ENCODE results near the gene RPS21. TPM values are rescaled to one million over a fixed set of nuclear protein-coding genes. Genes with fewer than 3 reads are reported as not detected.
A peak's percentile ranks its signal among the peaks of the same experiment; 100 is the strongest.

Gene RPS21
- polyA plus RNA-seq, 1 donor = 2,139 TPM

GRCh38 chr20:62426699-62427131 lies 39.8 kb downstream of the RPS21 start:
- H3K36me3 ChIP-seq (ENCODE audit: control insufficient read depth, insufficient read depth, low read length) = no peaks in the 10 kb centered on the region
- WGBS (ENCODE audit: insufficient coverage, low lambda C conversion rate) = no CpG with 5 or more reads among the region's 22 CpGs
- peak overlapping the region; percentile 22 for H3K4me3 ChIP-seq (ENCODE audit: low read length)
- peaks cover 80% of the 10 kb centered on the region for H3K4me1 ChIP-seq (ENCODE audit: control insufficient read depth, insufficient read depth, low read length)
- peak overlapping the region; percentile 89 for H3K27ac ChIP-seq (ENCODE audit: low read length)
- DNase-seq = peak in 1 of 2 donors; percentile 76
- H3K27me3 ChIP-seq (ENCODE audit: control insufficient read depth, insufficient read depth, low read length) = no peaks in the 10 kb centered on the region
- H3K9me3 ChIP-seq (ENCODE audit: control insufficient read depth, low read depth, low read length) = no peaks in the 10 kb centered on the region

- no CpG with 5 or more reads among the region's 28 CpGs for WGBS (ENCODE audit: insufficient coverage, low lambda C conversion rate)
- peaks cover 87% of the 10 kb centered on the region for H3K4me1 ChIP-seq (ENCODE audit: control insufficient read depth, insufficient read depth, low read length)
- no peaks in the 10 kb centered on the region for H3K27me3 ChIP-seq (ENCODE audit: control insufficient read depth, insufficient read depth, low read length)
- no peaks in the 10 kb centered on the region for H3K36me3 ChIP-seq (ENCODE audit: control insufficient read depth, insufficient read depth, low read length)
- peak within 1 kb of the TSS; percentile 89 for H3K27ac ChIP-seq (ENCODE audit: low read length)
- peak within 1 kb of the TSS; percentile 22 for H3K4me3 ChIP-seq (ENCODE audit: low read length)
- no peaks in the 10 kb centered on the region for H3K9me3 ChIP-seq (ENCODE audit: control insufficient read depth, low read depth, low read length)
- peak; percentile 82 to 93 for DNase-seq
Measured at GRCh38 chr20:62427172-62428001, 40.5 kb downstream of the RPS21 start, which contains the start of gene RBBP8NL. RBBP8NL (minus strand) TSS chr20:62427539; CDS start chr20:62419647, 7,892 bp downstream.

DNA sequence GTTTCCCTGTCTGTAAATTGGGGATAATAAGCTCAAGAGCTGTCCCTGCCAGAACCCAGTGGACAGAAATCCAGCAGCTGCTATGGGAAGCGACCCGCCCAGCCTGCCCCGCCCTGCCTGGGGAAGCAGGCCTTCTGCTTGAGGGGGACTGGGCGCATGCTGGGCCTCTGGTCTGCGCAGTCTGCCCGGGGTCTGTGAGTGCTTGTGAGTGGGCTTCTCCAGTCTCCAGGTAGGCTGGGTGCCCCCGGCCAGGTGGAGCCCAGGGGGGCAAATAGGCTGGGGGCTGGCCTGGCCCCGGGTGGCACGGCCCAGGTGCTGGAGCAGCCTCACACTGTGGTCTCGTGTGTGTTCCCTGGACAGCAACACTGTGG lies 41.1 kb downstream of the RPS21 start:
- Histone ChIP-seq H3K4me3 (ENCODE audit: low read length) (no peak overlapping the region), H3K36me3 (ENCODE audit: control insufficient read depth, insufficient read depth, low read length) (no peaks in the 10 kb centered on the region), H3K4me1 (ENCODE audit: control insufficient read depth, insufficient read depth, low read length) (peaks cover 88% of the 10 kb centered on the region), H3K27ac (ENCODE audit: low read length) (peak overlapping the region; percentile 89), H3K27me3 (ENCODE audit: control insufficient read depth, insufficient read depth, low read length) (no peaks in the 10 kb centered on the region), H3K9me3 (ENCODE audit: control insufficient read depth, low read depth, low read length) (no peaks in the 10 kb centered on the region)
- WGBS (ENCODE audit: insufficient coverage, low lambda C conversion rate) = no CpG with 5 or more reads among the region's 10 CpGs
- peak in 1 of 2 donors; percentile 59 for DNase-seq

DNA sequence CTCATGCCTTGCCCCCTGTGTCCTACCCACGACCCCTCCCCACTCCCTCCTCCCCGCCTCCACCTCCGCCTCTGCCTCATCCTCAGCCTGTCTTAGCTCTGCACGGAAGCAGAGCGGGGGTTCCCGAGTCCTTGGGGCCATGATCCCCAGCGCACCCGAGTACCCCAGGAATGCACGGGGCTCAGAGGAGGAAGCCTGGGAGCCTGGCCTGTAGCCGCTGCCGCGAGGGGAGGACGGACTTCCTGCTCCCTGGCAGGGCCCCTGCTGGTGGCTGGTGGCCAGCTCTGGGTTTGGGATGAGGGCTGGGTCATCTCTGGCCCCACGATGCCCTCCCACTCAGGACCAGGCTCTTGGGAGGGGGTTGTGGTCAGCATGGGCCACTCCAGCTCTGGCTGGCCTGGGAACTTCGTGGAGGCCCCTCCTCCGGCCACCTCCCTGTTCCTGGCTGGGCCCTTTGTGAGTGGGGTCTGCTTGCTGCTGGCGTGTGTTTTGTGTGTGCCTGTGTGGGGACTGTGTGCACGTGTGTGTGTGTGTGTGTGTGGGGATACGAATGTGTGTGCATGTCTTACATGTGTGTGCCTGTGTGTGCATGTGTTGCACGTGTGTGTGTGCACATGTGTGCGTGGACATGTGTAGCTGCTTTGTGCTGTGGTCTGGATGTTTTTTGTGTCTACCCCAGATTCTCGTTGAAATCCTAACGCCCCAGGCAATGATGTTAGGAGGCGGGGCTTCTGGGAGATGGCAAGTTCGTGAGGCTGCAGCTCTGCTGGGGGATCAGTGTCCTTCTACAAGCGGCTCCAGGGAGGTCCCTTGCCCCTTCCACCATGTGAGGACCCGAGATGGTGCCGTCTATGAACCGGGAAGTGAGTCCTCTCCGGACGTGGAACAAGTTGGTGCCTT lies 41.7 kb downstream of the RPS21 start:
- Histone ChIP-seq H3K9me3 (ENCODE audit: control insufficient read depth, low read depth, low read length) (no peaks in the 10 kb centered on the region), H3K36me3 (ENCODE audit: control insufficient read depth, insufficient read depth, low read length) (no peaks in the 10 kb centered on the region), H3K27me3 (ENCODE audit: control insufficient read depth, insufficient read depth, low read length) (no peaks in the 10 kb centered on the region), H3K4me3 (ENCODE audit: low read length) (no peak overlapping the region), H3K4me1 (ENCODE audit: control insufficient read depth, insufficient read depth, low read length) (peaks cover 88% of the 10 kb centered on the region), H3K27ac (ENCODE audit: low read length) (peak overlapping the region; percentile 89)
- DNase-seq = peak in 1 of 2 donors; percentile 61
- WGBS (ENCODE audit: insufficient coverage, low lambda C conversion rate) = 33% methylated on average over 3 of the region's 31 CpGs

- Histone ChIP-seq H3K27ac (ENCODE audit: low read length) (peak overlapping the region; percentile 89), H3K4me1 (ENCODE audit: control insufficient read depth, insufficient read depth, low read length) (peaks cover 87% of the 10 kb centered on the region), H3K36me3 (ENCODE audit: control insufficient read depth, insufficient read depth, low read length) (no peaks in the 10 kb centered on the region), H3K9me3 (ENCODE audit: control insufficient read depth, low read depth, low read length) (no peaks in the 10 kb centered on the region), H3K4me3 (ENCODE audit: low read length) (peak overlapping the region; percentile 2), H3K27me3 (ENCODE audit: control insufficient read depth, insufficient read depth, low read length) (no peaks in the 10 kb centered on the region)
- WGBS (ENCODE audit: insufficient coverage, low lambda C conversion rate) = no CpG with 5 or more reads among the region's 23 CpGs
- DNase-seq = no peak
Measured at GRCh38 chr20:62429455-62430310, 42.8 kb downstream of the RPS21 start.

- Histone ChIP-seq H3K9me3 (ENCODE audit: control insufficient read depth, low read depth, low read length) (no peaks in the 10 kb centered on the region), H3K4me3 (ENCODE audit: low read length) (no peak overlapping the region), H3K27ac (ENCODE audit: low read length) (peak overlapping the region; percentile 89), H3K27me3 (ENCODE audit: control insufficient read depth, insufficient read depth, low read length) (no peaks in the 10 kb centered on the region), H3K4me1 (ENCODE audit: control insufficient read depth, insufficient read depth, low read length) (peaks cover 82% of the 10 kb centered on the region), H3K36me3 (ENCODE audit: control insufficient read depth, insufficient read depth, low read length) (no peaks in the 10 kb centered on the region)
- whole genome bisulfite sequencing (ENCODE audit: insufficient coverage, low lambda C conversion rate) = no CpG with 5 or more reads among the region's 10 CpGs
- peak; percentile 91 to 95 for DNase-seq
Measured at GRCh38 chr20:62430311-62430853, 43.5 kb downstream of the RPS21 start.

DNA sequence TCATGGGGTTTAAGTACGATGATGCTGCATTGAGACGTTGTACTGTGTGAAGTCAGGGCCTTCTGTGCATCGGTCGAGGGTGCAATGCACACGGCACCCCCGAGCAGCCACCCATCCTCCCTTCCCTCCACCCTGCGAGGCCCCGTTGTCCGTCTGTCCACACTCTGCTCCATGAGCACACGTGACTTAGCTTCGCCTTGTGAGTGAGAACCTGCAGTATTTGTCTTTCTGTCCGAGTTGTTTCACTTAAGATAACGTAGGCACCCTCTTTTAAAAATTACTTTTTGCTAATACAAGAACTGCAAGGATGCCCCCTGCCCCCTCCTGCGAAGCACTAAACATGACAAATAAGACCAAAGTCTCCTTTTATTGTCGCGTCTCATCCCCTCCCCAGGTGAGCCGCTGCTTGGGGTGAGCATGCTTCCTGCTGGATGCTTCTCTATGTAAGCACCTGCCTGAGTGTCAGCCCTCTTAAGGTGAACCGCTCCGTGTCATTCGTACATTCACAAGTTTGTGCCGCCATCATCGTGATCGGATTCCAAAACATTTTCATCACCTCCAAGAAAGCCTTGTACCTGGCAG lies 44.1 kb downstream of the RPS21 start:
- Histone ChIP-seq H3K27me3 (ENCODE audit: control insufficient read depth, insufficient read depth, low read length) (no peaks in the 10 kb centered on the region), H3K4me3 (ENCODE audit: low read length) (no peak overlapping the region), H3K36me3 (ENCODE audit: control insufficient read depth, insufficient read depth, low read length) (no peaks in the 10 kb centered on the region), H3K9me3 (ENCODE audit: control insufficient read depth, low read depth, low read length) (peaks cover under 1% of the 10 kb centered on the region), H3K4me1 (ENCODE audit: control insufficient read depth, insufficient read depth, low read length) (peaks cover 81% of the 10 kb centered on the region), H3K27ac (ENCODE audit: low read length) (peak overlapping the region; percentile 89)
- peak; percentile 93 to 98 for DNase-seq
- 15% methylated on average over 5 of the region's 23 CpGs for WGBS (ENCODE audit: insufficient coverage, low lambda C conversion rate)

DNA sequence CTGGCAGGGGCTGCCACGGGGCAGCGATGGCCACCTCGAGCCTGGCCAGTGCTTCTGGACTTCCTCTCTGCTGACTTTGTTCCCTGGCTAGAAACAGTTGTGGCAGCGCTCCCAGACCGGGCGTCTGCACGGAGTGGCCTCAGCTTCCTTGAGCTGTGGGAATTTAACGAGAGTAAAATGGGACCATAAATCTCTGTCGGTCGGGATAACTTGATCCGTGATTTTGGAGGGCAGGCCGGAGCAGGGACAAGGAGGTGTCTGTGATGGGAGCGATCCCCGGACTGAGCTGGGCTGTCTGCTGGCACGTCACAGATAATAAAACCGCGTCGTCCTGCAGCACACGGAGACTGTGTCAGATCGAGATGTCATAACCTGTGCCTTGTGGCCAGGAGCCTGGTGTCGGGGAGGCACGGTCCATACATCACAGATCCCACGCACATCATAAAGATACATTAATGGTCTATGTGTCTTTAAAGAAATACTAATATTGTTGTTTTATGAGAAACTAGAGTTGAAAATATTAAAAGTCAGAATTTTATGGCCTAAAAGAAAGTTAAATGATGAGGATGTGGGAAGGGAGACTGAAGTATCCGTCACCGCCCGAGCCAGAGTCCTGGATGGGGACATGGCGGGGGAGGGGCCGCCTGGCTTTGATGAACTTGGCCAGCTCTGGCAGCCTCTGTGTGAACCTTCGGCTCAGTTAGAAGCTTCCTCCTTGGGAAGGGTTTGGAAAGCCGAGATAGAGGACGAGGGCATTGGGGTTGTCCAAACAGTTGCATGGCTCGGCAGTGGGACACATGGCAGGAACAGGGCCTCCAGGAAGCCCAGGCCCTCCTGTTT lies 47.0 kb downstream of the RPS21 start:
- Histone ChIP-seq H3K36me3 (ENCODE audit: control insufficient read depth, insufficient read depth, low read length) (no peaks in the 10 kb centered on the region), H3K9me3 (ENCODE audit: control insufficient read depth, low read depth, low read length) (peaks cover 4% of the 10 kb centered on the region), H3K27ac (ENCODE audit: low read length) (no peak overlapping the region), H3K4me1 (ENCODE audit: control insufficient read depth, insufficient read depth, low read length) (peaks cover 53% of the 10 kb centered on the region), H3K27me3 (ENCODE audit: control insufficient read depth, insufficient read depth, low read length) (no peaks in the 10 kb centered on the region), H3K4me3 (ENCODE audit: low read length) (no peak overlapping the region)
- peak in 1 of 2 donors; percentile 60 for DNase-seq
- WGBS (ENCODE audit: insufficient coverage, low lambda C conversion rate) = no CpG with 5 or more reads among the region's 32 CpGs

GRCh38 chr20:62436692-62437091 lies 49.8 kb downstream of the RPS21 start:
- Histone ChIP-seq H3K27ac (ENCODE audit: low read length) (no peak overlapping the region), H3K9me3 (ENCODE audit: control insufficient read depth, low read depth, low read length) (peaks cover 4% of the 10 kb centered on the region), H3K27me3 (ENCODE audit: control insufficient read depth, insufficient read depth, low read length) (no peaks in the 10 kb centered on the region), H3K36me3 (ENCODE audit: control insufficient read depth, insufficient read depth, low read length) (no peaks in the 10 kb centered on the region), H3K4me3 (ENCODE audit: low read length) (no peak overlapping the region), H3K4me1 (ENCODE audit: control insufficient read depth, insufficient read depth, low read length) (peaks cover 51% of the 10 kb centered on the region)
- no peak for DNase-seq
- WGBS (ENCODE audit: insufficient coverage, low lambda C conversion rate) = no CpG with 5 or more reads among the region's 3 CpGs

Data from large intestine (tissue), 3 donors.